Measurements from ENCODE around the gene AIPL1.

DNA sequence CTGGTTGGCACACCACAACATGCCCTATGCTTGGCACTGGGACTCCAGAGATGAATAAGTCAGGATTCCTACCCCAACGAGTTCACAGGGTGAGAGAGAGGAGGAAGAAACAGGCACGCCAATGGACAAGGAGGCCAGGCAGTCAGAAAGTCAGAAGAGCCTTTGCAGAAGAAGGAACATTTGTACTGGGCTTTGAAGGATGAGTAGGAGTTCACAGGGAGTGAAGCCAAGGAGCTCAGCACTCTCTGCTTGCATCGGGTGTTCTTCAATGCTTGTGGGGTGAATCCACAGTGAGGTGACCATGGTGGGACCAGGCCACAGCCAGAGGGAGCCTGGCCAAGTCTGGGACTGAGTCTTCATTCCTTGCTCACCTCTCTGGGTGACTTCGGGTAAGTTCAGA, 47.5 kb downstream of the AIPL1 start:
- TF ChIP-seq, protein P1, sequence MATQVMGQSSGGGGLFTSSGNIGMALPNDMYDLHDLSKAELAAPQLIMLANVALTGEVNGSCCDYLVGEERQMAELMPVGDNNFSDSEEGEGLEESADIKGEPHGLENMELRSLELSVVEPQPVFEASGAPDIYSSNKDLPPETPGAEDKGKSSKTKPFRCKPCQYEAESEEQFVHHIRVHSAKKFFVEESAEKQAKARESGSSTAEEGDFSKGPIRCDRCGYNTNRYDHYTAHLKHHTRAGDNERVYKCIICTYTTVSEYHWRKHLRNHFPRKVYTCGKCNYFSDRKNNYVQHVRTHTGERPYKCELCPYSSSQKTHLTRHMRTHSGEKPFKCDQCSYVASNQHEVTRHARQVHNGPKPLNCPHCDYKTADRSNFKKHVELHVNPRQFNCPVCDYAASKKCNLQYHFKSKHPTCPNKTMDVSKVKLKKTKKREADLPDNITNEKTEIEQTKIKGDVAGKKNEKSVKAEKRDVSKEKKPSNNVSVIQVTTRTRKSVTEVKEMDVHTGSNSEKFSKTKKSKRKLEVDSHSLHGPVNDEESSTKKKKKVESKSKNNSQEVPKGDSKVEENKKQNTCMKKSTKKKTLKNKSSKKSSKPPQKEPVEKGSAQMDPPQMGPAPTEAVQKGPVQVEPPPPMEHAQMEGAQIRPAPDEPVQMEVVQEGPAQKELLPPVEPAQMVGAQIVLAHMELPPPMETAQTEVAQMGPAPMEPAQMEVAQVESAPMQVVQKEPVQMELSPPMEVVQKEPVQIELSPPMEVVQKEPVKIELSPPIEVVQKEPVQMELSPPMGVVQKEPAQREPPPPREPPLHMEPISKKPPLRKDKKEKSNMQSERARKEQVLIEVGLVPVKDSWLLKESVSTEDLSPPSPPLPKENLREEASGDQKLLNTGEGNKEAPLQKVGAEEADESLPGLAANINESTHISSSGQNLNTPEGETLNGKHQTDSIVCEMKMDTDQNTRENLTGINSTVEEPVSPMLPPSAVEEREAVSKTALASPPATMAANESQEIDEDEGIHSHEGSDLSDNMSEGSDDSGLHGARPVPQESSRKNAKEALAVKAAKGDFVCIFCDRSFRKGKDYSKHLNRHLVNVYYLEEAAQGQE (IDR thresholded peaks at IDR 0.05; ENCODE audit: insufficient read depth in 1 of 2, low read depth in 2 of 2, low read length in 2 of 2): no peak
- TF ChIP-seq POLR2AphosphoS5 (IDR thresholded peaks at IDR 0.05; ENCODE audit: low read depth, low read length) (no peak), TAF1 (IDR thresholded peaks at IDR 0.05; ENCODE audit: borderline replicate concordance, insufficient read depth, low read length) (no peak), SIN3A (IDR thresholded peaks at IDR 0.05; ENCODE audit: borderline replicate concordance, insufficient read depth, low read length) (no peak), FOXP2 (optimal IDR thresholded peaks at IDR 0.05; ENCODE audit: borderline replicate concordance, extremely low read depth, extremely low read length, insufficient read depth) (no peak)
